ENCODE data around the gene SLC2A13.
"Not testable (repeated sequence)": the region's sequence is repeated elsewhere in the genome, so short reads cannot be mapped to it uniquely, and the experiment has no call there.

Gene SLC2A13

GRCh38 chr12:40104461-40105264, 1.2 kb downstream of the SLC2A13 start:
- peak; percentile 19 for DNase-seq (ENCODE audit: low spot score)

- DNase-seq (ENCODE audit: low spot score), result no peak
Observed at GRCh38 chr12:40103043-40103442, 2.8 kb downstream of the SLC2A13 start.

GRCh38 chr12:40101747-40102146, 4.1 kb downstream of the SLC2A13 start:
- DNase-seq (ENCODE audit: low spot score), result no peak

- no peak for DNase-seq (ENCODE audit: low spot score)
Observed at GRCh38 chr12:40099423-40099853, 6.4 kb downstream of the SLC2A13 start.

GRCh38 chr12:40098406-40099145, 7.3 kb downstream of the SLC2A13 start:
- DNase-seq (ENCODE audit: low spot score), result no peak

- no peak for DNase-seq (ENCODE audit: low spot score)
Observed at GRCh38 chr12:40093512-40093911, 12.4 kb downstream of the SLC2A13 start.

GRCh38 chr12:40086471-40086870, 19.4 kb downstream of the SLC2A13 start:
- no peak for DNase-seq (ENCODE audit: low spot score)

- DNase-seq (ENCODE audit: low spot score), result no peak
Observed at GRCh38 chr12:40078266-40078665, 27.6 kb downstream of the SLC2A13 start.

- no peak for DNase-seq (ENCODE audit: low spot score)
Observed at GRCh38 chr12:40075458-40075857, 30.4 kb downstream of the SLC2A13 start.

- no peak for DNase-seq (ENCODE audit: low spot score)
Observed at GRCh38 chr12:40068416-40068815, 37.5 kb downstream of the SLC2A13 start.

GRCh38 chr12:40065636-40066035, 40.2 kb downstream of the SLC2A13 start:
- no peak for DNase-seq (ENCODE audit: low spot score)

GRCh38 chr12:40063414-40063813, 42.5 kb downstream of the SLC2A13 start:
- DNase-seq (ENCODE audit: low spot score), result peak; percentile 2

GRCh38 chr12:40058721-40059190, 47.1 kb downstream of the SLC2A13 start:
- DNase-seq (ENCODE audit: low spot score), result no peak

- no peak for DNase-seq (ENCODE audit: low spot score)
Observed at GRCh38 chr12:40056373-40056772, 49.5 kb downstream of the SLC2A13 start.

- DNase-seq (ENCODE audit: low spot score), result no peak
Observed at GRCh38 chr12:40055776-40056175, 50.1 kb downstream of the SLC2A13 start.

GRCh38 chr12:40055228-40055579, 50.7 kb downstream of the SLC2A13 start:
- DNase-seq (ENCODE audit: low spot score), result no peak

GRCh38 chr12:40054555-40055227, 51.2 kb downstream of the SLC2A13 start:
- DNase-seq (ENCODE audit: low spot score), result peak; percentile 45

GRCh38 chr12:40049268-40049667, 56.6 kb downstream of the SLC2A13 start:
- no peak for DNase-seq (ENCODE audit: low spot score)

- DNase-seq (ENCODE audit: low spot score), result not testable (repeated sequence)
Observed at GRCh38 chr12:40047002-40047401, 58.9 kb downstream of the SLC2A13 start.

- DNase-seq (ENCODE audit: low spot score), result no peak
Observed at GRCh38 chr12:40045656-40046055, 60.2 kb downstream of the SLC2A13 start.

GRCh38 chr12:40044396-40044795, 61.5 kb downstream of the SLC2A13 start:
- no peak for DNase-seq (ENCODE audit: low spot score)

- no peak for DNase-seq (ENCODE audit: low spot score)
Observed at GRCh38 chr12:40039598-40039997, 66.3 kb downstream of the SLC2A13 start.

- no peak for DNase-seq (ENCODE audit: low spot score)
Observed at GRCh38 chr12:40038619-40039018, 67.3 kb downstream of the SLC2A13 start.

Data from hepatic stellate cell (primary cell).